ENCODE data around the gene DNAJB2.

DNA sequence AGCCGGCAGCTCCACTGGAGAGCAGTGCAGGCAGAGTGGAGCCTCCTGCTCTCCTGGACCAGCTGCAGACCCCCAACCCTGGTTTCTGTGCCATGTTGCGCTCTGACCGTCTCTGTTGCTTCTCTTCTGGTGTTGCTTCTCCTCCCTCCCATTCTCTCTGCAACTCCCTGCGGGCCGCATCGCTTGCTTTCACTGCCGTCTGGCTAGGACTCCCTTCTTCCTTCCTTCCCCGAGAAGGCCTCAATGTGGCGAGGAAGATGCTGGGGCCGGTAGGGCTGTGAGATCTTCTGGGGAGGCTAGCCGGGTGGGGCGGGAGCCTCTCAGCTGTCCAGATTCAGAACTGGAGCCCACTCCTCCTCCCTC, 6.2 kb downstream of the DNAJB2 start:
- TF ChIP-seq, protein P1, sequence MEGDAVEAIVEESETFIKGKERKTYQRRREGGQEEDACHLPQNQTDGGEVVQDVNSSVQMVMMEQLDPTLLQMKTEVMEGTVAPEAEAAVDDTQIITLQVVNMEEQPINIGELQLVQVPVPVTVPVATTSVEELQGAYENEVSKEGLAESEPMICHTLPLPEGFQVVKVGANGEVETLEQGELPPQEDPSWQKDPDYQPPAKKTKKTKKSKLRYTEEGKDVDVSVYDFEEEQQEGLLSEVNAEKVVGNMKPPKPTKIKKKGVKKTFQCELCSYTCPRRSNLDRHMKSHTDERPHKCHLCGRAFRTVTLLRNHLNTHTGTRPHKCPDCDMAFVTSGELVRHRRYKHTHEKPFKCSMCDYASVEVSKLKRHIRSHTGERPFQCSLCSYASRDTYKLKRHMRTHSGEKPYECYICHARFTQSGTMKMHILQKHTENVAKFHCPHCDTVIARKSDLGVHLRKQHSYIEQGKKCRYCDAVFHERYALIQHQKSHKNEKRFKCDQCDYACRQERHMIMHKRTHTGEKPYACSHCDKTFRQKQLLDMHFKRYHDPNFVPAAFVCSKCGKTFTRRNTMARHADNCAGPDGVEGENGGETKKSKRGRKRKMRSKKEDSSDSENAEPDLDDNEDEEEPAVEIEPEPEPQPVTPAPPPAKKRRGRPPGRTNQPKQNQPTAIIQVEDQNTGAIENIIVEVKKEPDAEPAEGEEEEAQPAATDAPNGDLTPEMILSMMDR (IDR thresholded peaks at IDR 0.05; ENCODE audit: poor library complexity) = no peak
- TF ChIP-seq EZH2 (IDR thresholded peaks at IDR 0.05; ENCODE audit: borderline replicate concordance) = no peak
- TF ChIP-seq EZH2phosphoT487 (IDR thresholded peaks at IDR 0.05; ENCODE audit: low read depth, severe bottlenecking, unreplicated experiment) = no peak

All from hepatocyte (in vitro differentiated cells).